WTC11 (cell line): ENCODE measurements around the gene RNU5B-1. TPM values are rescaled to one million over a fixed set of nuclear protein-coding genes. Genes with fewer than 3 reads are reported as not detected.

Source experiments
- ATAC-seq: fragments of 200-7000 bp; cut with Tn5 transposase; 2 replicates; pipeline ENCODE4 v1.10.0; 2021; ENCODE audit warnings: mild to moderate bottlenecking, moderate library complexity
- CTCF ChIA-PET: fragments of 300-600 bp; sonication (Branson Sonifier 250); formaldehyde crosslinking; loops from one replicate; lab custom pipeline; 2021; ENCODE audit warnings: antibody characterized with exemption; lab: Charles Lee
- POLR2A ChIA-PET: fragments of 350-600 bp; sonication (Branson Sonifier 250); formaldehyde crosslinking; loops from one replicate; lab custom pipeline; 2021; ENCODE audit warnings: antibody characterized with exemption; lab: Charles Lee
- DNase-seq: peaks from one replicate; pipeline ENCODE4 v3.0.0; 2021; ENCODE audit warnings: low spot score
- H3K27ac Mint-ChIP-seq: 2 replicates; pipeline ENCODE4 v1.8.0; 2021; ENCODE audit warnings: mixed read lengths
- H3K27me3 Mint-ChIP-seq: 2 replicates; pipeline ENCODE4 v1.8.0; 2021; ENCODE audit warnings: low read depth, mild to moderate bottlenecking, moderate library complexity, mixed read lengths
- H3K36me3 Mint-ChIP-seq: 2 replicates; pipeline ENCODE4 v1.8.0; 2021; ENCODE audit warnings: mixed read lengths
- H3K4me1 Mint-ChIP-seq: 2 replicates; pipeline ENCODE4 v1.8.0; 2022; ENCODE audit warnings: mixed read lengths
- H3K4me3 Mint-ChIP-seq: 2 replicates; pipeline ENCODE4 v1.8.0; 2021; ENCODE audit warnings: mild to moderate bottlenecking, moderate library complexity, mixed read lengths
- H3K9me3 Mint-ChIP-seq: 2 replicates; pipeline ENCODE4 v1.8.0; 2021; ENCODE audit warnings: mixed read lengths
- ELF4 ChIP-seq: sonication (generic); formaldehyde crosslinking; IDR thresholded peaks from 2 replicates; pipeline ENCODE4 v1.8.1; 2022; ENCODE audit warnings: low read depth, mild to moderate bottlenecking, moderate library complexity, missing genetic modification reagents
- GABPB1 ChIP-seq: sonication (generic); formaldehyde crosslinking; IDR thresholded peaks from 2 replicates; pipeline ENCODE4 v1.8.1; 2023; ENCODE audit warnings: mild to moderate bottlenecking, missing genetic modification reagents
- GRHL2 ChIP-seq: fragments of 250-450 bp; sonication (Bioruptor Pico); IDR thresholded peaks from 2 replicates; pipeline ENCODE4 v1.8.0; 2022; ENCODE audit warnings: mild to moderate bottlenecking, moderate library complexity; ENCODE audit not compliant: insufficient replicate concordance, severe bottlenecking
- GTF2I ChIP-seq: fragments of 250-450 bp; sonication (Bioruptor Pico); conservative IDR thresholded peaks from 2 replicates; pipeline ENCODE4 v1.4.0; 2021; ENCODE audit warnings: mild to moderate bottlenecking
- IRF2 ChIP-seq: sonication (generic); formaldehyde crosslinking; IDR thresholded peaks from 2 replicates; pipeline ENCODE4 v1.8.0; 2022; ENCODE audit warnings: low read depth, missing genetic modification reagents, borderline replicate concordance
- KAT7 ChIP-seq: sonication (generic); formaldehyde crosslinking; IDR thresholded peaks from 2 replicates; pipeline ENCODE4 v1.8.1; 2023; ENCODE audit warnings: missing genetic modification reagents, mild to moderate bottlenecking, borderline replicate concordance
- MYBL2 ChIP-seq: sonication (generic); formaldehyde crosslinking; IDR thresholded peaks from 2 replicates; pipeline ENCODE4 v1.8.1; 2023; ENCODE audit warnings: mild to moderate bottlenecking, moderate library complexity, missing genetic modification reagents
- RELA ChIP-seq: sonication (generic); formaldehyde crosslinking; IDR thresholded peaks from 2 replicates; pipeline ENCODE4 v1.8.1; 2022; ENCODE audit warnings: missing genetic modification reagents, mild to moderate bottlenecking, borderline replicate concordance
- ZNF232 ChIP-seq: sonication (generic); formaldehyde crosslinking; IDR thresholded peaks from 2 replicates; pipeline ENCODE4 v1.8.0; 2022; ENCODE audit warnings: mild to moderate bottlenecking, missing genetic modification reagents
- ZNF416 ChIP-seq: fragments of 250-450 bp; sonication (Bioruptor Pico); IDR thresholded peaks from 2 replicates; pipeline ENCODE4 v1.9.0; 2021; ENCODE audit warnings: mild to moderate bottlenecking, inconsistent platforms
- total RNA-seq: library from RNA; stranded (reverse); gene quantifications from 3 replicates; pipeline ENCODE4 v1.2.3, GENCODE V29; 2021
- TF ChIP-seq, protein P1 (sequence below): sonication (generic); formaldehyde crosslinking; IDR thresholded peaks from 2 replicates; pipeline ENCODE4 v1.8.1; 2022; ENCODE audit warnings: low read depth, missing genetic modification reagents, borderline replicate concordance
- TF ChIP-seq, protein P2 (sequence below): fragments of 250-450 bp; sonication (Bioruptor Pico); IDR thresholded peaks from 2 replicates; pipeline ENCODE4 v1.9.0; 2021; ENCODE audit warnings: moderate library complexity, mild to moderate bottlenecking, inconsistent platforms, borderline replicate concordance
- TF ChIP-seq, protein P3 (sequence below): sonication (generic); formaldehyde crosslinking; IDR thresholded peaks from 2 replicates; pipeline ENCODE4 v1.8.0; 2023; ENCODE audit warnings: missing genetic modification reagents, mild to moderate bottlenecking, borderline replicate concordance
- TF ChIP-seq, protein P4 (sequence below): sonication (generic); formaldehyde crosslinking; conservative IDR thresholded peaks from 2 replicates; pipeline ENCODE4 v1.8.1; 2022; ENCODE audit warnings: mild to moderate bottlenecking, missing genetic modification reagents
- TF ChIP-seq, protein P5 (sequence below): sonication (generic); formaldehyde crosslinking; IDR thresholded peaks from 2 replicates; pipeline ENCODE4 v1.8.0; 2023; ENCODE audit warnings: missing genetic modification reagents
- TF ChIP-seq, protein P6 (sequence below): sonication (generic); formaldehyde crosslinking; IDR thresholded peaks from 2 replicates; pipeline ENCODE4 v1.8.0; 2022; ENCODE audit warnings: mild to moderate bottlenecking, missing genetic modification reagents
- TF ChIP-seq, protein P7 (sequence below): fragments of 250-450 bp; sonication (Bioruptor Pico); conservative IDR thresholded peaks from 2 replicates; pipeline ENCODE4 v1.9.0; 2021; ENCODE audit warnings: mild to moderate bottlenecking
- TF ChIP-seq, protein P8 (sequence below): sonication (generic); formaldehyde crosslinking; IDR thresholded peaks from 2 replicates; pipeline ENCODE4 v1.8.1; 2023; ENCODE audit warnings: mild to moderate bottlenecking, missing genetic modification reagents
- TF ChIP-seq, protein P9 (sequence below): fragments of 250-450 bp; sonication (Bioruptor Pico); IDR thresholded peaks from 2 replicates; pipeline ENCODE4 v1.9.0; 2021; ENCODE audit warnings: mild to moderate bottlenecking
- TF ChIP-seq, protein P10 (sequence below): fragments of 250-450 bp; sonication (Bioruptor Pico); IDR thresholded peaks from 2 replicates; pipeline ENCODE4 v2.1.2; 2022; ENCODE audit warnings: mild to moderate bottlenecking, moderate library complexity

The RNU5B-1 gene
- total RNA-seq, 1 experiment from 2014 or later = not detected

DNA sequence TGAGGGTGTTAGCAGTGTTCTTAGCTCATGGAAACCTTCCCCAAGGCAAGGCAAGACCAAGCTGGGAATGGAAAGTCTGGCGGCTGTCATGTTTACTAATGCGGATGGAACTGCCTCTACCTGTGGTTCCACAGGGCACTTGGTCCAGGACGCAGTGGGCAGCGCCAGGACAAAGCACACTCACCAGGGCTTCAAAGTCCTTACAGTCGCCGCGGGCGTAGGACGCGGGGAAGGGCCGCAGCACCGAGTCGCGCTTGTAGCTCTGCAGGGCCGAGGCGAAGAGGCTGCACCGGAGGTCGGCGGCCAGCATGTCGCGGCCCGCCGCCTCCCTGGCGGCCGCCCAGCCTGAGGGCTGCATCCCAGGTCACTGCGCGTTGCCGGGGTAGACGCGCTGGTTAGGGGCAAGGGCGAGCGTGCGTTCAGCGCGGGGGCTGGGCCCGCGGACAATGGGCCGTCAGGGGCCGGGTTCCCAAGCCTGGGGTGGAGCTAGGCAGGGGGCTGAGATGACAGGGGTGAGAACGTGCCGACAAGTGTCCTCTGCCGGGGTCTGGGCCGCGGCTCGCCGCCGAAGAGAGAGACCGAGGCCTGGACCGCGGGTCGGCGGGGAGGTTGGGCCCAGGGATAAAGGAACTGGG is 18.3 kb upstream of the RNU5B-1 start:
- H3K4me1 Mint-ChIP-seq = peaks cover 17% of the 10 kb centered on the region
- POLR2A ChIA-PET = interaction anchor here (0.5 to 2.6 kb wide), 8 partner anchors 12 to 294 kb away, joined by 3 to 16 read pairs (median 6); partner anchors contain the start of genes CLPX and RNU5B-1
- H3K27ac Mint-ChIP-seq = no peak overlapping the region
- DNase-seq (peak; percentile 65), ATAC-seq (peak; percentile 62)
- no peaks in the 10 kb centered on the region for H3K36me3 Mint-ChIP-seq
- H3K4me3 Mint-ChIP-seq = peak overlapping the region; percentile 76
- H3K9me3 Mint-ChIP-seq = no peaks in the 10 kb centered on the region
- H3K27me3 Mint-ChIP-seq = peaks cover 36% of the 10 kb centered on the region
- CTCF ChIA-PET = interaction anchor here (0.6 to 2.9 kb wide), 32 partner anchors 8 to 638 kb away, joined by 3 to 21 read pairs (median 5); partner anchors contain the start of genes CILP, CLPX, IGDCC4 and RNU5B-1
- TF ChIP-seq MYBL2 (CRISPR knock-in tag) (peak; percentile 59; the same call in 1 of the 2 replicates), KAT7 (CRISPR knock-in tag) (no peak; the same call in 1 of the 2 replicates), GTF2I (CRISPR knock-in tag) (no peak), ZNF232 (0 out of 2 replicates have a peak, but pooled peaks have one; percentile 2), IRF2 (CRISPR knock-in tag) (no peak), ZNF416 (no peak), RELA (CRISPR knock-in tag) (peak; percentile 33; the same call in 1 of the 2 replicates), ELF4 (CRISPR knock-in tag) (no peak), GABPB1 (CRISPR knock-in tag) (no peak; the same call in 1 of the 2 replicates), GRHL2 (no peak)
- TF ChIP-seq, protein P1, sequence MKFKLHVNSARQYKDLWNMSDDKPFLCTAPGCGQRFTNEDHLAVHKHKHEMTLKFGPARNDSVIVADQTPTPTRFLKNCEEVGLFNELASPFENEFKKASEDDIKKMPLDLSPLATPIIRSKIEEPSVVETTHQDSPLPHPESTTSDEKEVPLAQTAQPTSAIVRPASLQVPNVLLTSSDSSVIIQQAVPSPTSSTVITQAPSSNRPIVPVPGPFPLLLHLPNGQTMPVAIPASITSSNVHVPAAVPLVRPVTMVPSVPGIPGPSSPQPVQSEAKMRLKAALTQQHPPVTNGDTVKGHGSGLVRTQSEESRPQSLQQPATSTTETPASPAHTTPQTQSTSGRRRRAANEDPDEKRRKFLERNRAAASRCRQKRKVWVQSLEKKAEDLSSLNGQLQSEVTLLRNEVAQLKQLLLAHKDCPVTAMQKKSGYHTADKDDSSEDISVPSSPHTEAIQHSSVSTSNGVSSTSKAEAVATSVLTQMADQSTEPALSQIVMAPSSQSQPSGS (CRISPR knock-in tag) = no peak
- TF ChIP-seq, protein P2, sequence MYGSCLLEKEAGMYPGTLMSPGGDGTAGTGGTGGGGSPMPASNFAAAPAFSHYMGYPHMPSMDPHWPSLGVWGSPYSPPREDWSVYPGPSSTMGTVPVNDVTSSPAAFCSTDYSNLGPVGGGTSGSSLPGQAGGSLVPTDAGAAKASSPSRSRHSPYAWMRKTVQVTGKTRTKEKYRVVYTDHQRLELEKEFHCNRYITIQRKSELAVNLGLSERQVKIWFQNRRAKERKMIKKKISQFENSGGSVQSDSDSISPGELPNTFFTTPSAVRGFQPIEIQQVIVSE (CRISPR knock-in tag) = no peak
- TF ChIP-seq, protein P3, sequence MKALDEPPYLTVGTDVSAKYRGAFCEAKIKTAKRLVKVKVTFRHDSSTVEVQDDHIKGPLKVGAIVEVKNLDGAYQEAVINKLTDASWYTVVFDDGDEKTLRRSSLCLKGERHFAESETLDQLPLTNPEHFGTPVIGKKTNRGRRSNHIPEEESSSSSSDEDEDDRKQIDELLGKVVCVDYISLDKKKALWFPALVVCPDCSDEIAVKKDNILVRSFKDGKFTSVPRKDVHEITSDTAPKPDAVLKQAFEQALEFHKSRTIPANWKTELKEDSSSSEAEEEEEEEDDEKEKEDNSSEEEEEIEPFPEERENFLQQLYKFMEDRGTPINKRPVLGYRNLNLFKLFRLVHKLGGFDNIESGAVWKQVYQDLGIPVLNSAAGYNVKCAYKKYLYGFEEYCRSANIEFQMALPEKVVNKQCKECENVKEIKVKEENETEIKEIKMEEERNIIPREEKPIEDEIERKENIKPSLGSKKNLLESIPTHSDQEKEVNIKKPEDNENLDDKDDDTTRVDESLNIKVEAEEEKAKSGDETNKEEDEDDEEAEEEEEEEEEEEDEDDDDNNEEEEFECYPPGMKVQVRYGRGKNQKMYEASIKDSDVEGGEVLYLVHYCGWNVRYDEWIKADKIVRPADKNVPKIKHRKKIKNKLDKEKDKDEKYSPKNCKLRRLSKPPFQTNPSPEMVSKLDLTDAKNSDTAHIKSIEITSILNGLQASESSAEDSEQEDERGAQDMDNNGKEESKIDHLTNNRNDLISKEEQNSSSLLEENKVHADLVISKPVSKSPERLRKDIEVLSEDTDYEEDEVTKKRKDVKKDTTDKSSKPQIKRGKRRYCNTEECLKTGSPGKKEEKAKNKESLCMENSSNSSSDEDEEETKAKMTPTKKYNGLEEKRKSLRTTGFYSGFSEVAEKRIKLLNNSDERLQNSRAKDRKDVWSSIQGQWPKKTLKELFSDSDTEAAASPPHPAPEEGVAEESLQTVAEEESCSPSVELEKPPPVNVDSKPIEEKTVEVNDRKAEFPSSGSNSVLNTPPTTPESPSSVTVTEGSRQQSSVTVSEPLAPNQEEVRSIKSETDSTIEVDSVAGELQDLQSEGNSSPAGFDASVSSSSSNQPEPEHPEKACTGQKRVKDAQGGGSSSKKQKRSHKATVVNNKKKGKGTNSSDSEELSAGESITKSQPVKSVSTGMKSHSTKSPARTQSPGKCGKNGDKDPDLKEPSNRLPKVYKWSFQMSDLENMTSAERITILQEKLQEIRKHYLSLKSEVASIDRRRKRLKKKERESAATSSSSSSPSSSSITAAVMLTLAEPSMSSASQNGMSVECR (CRISPR knock-in tag) = no peak
- TF ChIP-seq, protein P4, sequence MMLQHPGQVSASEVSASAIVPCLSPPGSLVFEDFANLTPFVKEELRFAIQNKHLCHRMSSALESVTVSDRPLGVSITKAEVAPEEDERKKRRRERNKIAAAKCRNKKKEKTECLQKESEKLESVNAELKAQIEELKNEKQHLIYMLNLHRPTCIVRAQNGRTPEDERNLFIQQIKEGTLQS (CRISPR knock-in tag) = no peak
- TF ChIP-seq, protein P5, sequence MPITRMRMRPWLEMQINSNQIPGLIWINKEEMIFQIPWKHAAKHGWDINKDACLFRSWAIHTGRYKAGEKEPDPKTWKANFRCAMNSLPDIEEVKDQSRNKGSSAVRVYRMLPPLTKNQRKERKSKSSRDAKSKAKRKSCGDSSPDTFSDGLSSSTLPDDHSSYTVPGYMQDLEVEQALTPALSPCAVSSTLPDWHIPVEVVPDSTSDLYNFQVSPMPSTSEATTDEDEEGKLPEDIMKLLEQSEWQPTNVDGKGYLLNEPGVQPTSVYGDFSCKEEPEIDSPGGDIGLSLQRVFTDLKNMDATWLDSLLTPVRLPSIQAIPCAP (CRISPR knock-in tag) = no peak
- TF ChIP-seq, protein P6, sequence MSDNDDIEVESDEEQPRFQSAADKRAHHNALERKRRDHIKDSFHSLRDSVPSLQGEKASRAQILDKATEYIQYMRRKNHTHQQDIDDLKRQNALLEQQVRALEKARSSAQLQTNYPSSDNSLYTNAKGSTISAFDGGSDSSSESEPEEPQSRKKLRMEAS (CRISPR knock-in tag) = peak; percentile 66; the same call in 1 of the 2 replicates
- TF ChIP-seq, protein P7, sequence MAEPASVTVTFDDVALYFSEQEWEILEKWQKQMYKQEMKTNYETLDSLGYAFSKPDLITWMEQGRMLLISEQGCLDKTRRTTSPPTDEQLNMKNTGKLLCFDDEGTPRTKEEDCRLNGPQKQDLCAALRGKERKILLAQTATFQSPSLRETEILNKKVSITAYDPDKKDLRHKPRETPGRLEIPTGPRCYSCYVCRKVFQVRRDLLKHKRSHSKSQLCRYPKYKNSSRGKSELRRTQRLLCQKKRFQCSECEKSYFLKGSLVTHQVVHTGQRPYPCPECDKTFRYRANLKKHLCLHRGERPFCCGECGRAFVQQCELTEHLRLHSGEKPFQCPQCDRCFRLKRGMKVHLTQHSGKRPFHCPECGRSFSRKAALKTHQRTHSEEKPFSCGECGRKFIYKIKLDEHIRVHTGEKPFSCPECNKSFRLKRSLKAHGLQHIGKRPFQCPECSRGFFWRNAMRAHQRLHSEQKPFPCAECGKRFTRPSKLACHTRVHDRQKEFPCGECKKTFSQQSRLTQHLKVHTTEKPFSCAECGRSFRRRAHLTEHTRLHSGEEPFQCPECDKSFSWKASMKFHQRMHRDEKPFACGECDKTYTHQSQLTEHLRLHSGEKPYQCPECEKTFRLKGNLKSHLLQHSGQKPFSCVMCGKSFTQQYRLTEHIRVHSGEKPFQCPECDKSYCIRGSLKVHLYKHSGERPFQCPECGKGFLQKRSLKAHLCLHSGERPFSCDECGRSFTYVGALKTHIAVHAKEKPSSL (CRISPR knock-in tag) = no peak
- TF ChIP-seq, protein P8, sequence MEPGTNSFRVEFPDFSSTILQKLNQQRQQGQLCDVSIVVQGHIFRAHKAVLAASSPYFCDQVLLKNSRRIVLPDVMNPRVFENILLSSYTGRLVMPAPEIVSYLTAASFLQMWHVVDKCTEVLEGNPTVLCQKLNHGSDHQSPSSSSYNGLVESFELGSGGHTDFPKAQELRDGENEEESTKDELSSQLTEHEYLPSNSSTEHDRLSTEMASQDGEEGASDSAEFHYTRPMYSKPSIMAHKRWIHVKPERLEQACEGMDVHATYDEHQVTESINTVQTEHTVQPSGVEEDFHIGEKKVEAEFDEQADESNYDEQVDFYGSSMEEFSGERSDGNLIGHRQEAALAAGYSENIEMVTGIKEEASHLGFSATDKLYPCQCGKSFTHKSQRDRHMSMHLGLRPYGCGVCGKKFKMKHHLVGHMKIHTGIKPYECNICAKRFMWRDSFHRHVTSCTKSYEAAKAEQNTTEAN (CRISPR knock-in tag) = 0 out of 2 replicates have a peak, but pooled peaks have one; percentile 51
- TF ChIP-seq, protein P9, sequence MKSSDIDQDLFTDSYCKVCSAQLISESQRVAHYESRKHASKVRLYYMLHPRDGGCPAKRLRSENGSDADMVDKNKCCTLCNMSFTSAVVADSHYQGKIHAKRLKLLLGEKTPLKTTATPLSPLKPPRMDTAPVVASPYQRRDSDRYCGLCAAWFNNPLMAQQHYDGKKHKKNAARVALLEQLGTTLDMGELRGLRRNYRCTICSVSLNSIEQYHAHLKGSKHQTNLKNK = no peak
- TF ChIP-seq, protein P10, sequence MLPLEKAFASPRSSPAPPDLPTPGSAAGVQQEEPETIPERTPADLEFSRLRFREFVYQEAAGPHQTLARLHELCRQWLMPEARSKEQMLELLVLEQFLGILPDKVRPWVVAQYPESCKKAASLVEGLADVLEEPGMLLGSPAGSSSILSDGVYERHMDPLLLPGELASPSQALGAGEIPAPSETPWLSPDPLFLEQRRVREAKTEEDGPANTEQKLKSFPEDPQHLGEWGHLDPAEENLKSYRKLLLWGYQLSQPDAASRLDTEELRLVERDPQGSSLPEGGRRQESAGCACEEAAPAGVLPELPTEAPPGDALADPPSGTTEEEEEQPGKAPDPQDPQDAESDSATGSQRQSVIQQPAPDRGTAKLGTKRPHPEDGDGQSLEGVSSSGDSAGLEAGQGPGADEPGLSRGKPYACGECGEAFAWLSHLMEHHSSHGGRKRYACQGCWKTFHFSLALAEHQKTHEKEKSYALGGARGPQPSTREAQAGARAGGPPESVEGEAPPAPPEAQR (CRISPR knock-in tag) = no peak
